GM21381 (cell line): ENCODE measurements around the gene NKAIN4.

Source experiments
- ATAC-seq: cut with Tn5 transposase; IDR thresholded peaks from one replicate; pipeline ENCODE4 v1.9.1; 2021; ENCODE audit warnings: mild to moderate bottlenecking, moderate library complexity; ENCODE audit not compliant: unreplicated experiment

Gene NKAIN4

DNA sequence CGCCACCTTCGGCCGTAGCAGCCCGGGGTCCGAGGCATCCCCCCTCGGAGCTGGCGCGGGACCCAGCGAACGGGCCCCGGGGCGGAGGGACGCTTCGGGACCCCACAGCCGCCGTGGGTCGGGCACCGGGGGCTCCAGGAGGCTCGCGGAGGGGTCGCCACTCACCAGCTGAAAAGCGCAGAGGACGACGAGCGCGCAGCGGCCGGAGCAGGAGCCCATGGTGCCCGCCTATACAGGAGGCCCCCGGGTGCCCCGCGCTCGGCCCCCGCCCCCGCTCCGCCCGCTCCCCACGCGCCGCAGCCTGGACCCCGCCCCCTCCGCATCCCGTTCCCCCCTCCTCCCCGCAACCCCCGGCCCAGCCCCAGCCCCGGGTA, at the start of gene NKAIN4:
Gene NKAIN4 (minus strand): TSS at position 232 of the 374 bp plus-strand sequence. CDS start 13 bp downstream, at position 219.
- ATAC-seq = no peak

DNA sequence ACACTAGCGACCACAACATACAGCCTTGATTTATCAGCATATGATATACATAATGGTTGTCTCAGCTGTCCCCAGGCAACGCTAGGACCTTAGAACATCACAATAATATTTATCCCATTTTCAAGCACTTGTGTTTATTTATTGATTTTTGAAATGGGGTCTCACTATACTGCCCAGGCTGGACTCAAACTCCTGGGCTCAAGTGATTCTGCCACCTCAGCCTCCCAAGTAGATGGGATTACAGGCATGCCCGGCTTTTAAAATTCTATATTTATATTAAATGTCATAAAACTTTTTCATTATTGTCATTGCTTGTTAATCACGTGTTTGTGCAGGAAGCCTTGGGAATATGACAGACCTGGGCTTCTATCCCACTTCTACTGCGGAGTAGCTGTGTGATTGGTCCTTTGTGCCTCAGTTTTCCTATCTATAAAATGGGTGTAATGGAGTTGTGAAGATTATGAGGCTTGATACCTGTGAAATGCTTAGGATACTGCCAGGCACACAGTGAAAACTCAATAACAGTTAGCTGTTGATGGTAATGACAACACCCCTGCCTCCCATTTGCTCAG, 48.9 kb upstream of the NKAIN4 start:
- no peak for ATAC-seq

DNA sequence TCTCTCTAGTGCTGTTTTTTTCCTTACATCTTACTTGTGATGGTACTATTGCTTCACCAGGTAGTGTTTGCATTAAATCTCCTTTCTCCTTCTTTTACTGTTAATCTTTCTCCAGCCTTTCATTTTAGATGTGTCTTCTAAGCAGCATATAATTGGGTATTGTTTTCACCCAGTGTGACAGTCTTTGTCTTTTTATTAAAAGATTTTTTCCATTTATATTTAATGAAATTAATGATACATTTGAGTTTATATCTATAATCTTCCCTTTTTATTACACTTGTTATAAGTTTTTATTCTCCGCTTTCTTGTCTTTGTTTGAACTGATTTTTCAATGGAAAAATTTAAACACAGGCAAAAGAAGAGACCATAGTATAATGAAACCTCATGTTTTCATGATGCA, 47.4 kb upstream of the NKAIN4 start:
- no peak for ATAC-seq

DNA sequence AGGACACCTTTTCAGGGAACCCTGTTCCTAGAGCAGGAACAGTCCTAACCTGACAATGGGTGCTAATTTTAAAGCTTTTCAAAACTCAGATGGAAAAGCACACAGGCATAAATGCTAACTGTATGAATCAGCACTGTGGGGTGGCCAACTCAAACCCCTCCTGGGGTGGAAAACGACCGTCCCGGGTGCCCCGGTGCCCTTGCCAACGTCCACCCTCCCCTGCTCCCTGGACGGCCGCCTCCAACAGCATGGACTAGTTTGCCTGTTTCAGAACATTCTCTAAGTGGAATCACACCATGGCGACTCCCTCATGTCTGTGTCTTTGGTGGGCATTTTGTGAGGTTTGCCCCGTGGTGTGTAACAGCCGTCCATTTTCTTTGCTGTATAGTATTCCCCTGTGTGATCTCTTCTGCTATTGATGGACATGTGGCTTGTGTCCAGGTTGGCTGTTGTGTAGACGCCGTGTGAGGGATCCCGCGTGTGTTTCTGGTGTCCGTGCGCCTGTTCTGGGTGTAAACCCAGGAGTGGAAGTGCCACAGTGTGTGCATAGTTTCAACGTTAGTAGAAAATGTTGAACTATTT, 44.6 kb upstream of the NKAIN4 start:
- no peak for ATAC-seq

DNA sequence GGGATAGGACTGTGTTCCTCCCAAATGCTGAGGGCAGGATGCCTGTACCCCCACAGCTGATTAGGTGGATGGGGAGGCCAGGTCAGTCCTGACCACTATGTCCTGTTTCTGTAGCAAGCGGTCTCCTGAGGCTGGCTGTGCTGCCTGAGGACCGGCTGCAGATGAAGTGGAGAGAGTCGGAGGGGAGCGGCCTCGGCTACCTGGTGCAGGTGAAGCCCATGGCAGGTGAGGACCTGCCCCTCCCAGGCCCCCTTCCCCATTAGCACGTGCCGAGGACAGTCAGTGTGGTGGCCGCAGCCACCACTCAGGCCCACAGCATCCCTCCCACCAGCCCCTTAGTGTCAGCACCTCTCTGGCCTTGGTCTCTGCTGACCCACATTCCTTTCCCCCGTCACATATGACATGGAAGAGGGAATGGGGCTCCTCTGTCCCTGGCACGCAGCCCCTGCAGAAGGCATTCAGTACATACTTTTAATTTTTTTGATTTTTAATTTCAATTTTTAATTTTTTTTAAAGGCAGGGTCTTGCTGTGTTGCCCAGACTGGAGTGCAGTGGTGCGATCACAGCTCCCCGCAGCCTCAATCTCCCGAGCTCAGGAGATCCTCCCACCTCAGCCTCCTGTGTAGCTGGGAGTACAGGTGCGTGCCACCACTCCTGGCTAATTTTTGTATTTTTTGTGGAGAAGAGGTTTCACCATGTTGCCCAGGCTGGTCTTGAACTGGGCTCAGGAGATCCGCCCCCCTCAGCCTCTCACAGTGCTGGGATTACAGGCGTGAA, 43.7 kb upstream of the NKAIN4 start:
- ATAC-seq = no peak

DNA sequence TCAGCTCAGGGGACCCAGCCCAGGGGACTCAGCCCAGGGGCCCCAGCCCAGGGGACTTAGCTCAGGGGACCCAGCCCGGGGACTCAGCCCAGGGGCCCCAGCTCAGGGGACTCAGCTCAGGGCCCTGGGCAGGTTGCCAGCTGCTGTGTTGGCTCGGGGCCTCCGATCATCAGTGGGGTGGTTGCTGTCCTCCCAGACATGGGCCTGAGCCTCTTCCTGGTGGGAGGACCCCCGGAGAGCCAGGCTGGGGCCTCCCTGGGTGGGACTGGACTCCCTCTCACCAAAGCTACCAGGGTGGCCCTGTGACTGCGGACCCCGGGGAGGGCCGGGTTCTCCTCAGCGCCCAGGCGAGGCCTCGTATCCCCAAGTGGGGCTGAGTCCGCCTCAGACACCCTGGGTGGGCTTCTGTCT, 43.1 kb upstream of the NKAIN4 start:
- ATAC-seq = no peak

DNA sequence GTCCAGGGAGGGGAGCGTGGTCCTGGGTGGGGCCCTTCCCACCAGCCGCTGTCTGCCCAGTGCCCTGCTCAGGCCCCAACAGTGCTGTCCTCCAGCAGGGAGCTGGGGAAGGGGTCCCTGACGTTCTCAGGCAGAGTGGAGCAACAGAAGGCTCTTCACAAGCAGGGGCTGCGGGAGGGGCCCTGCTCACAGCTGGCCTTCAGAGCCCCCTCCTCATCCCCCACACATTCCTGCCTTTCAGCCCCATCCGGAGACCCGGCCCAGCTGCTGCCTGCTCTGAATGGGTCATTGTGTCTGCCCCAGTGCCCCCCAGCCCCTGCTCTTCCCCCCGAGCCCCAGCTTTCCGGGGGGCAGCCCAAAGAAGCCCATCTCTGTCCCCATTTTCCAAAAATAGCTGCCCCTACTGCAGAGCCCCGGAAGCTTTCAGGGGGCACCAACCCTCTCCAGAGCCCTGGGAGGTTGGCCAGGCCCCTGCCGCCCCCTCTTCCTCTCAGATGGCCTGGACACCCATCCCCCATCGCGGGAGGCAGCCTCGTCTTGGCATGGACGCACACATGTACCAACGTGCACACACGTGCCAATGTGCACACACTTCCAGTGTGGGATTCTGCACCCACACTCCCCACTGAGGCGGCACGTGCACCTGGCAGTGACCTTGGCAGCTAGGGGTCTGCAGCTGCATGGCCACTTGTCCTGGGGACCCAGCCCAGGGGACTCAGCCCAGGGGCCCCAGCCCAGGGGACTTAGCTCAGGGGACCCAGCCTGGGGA, 42.5 kb upstream of the NKAIN4 start:
- no peak for ATAC-seq

DNA sequence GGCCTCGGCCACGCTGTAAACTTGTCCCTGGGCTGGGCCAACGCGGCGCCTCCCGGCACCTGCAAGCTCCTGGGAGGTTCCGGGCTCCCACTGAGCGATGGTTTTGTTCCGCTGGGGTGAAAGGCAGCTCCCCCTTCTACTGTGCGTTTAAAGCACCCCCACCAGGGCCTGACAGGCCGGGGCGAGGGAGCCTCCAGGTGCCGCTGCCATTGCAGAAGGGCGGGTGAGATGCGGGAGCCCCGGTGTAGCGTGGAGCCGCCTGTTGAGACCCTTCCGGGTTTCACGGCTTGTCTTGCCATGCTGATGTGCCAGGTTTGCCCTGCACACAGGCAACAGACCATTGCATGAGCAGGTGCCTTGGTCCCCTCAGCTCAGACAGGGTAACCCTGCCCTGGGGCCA, 41.6 kb upstream of the NKAIN4 start:
- ATAC-seq = no peak

DNA sequence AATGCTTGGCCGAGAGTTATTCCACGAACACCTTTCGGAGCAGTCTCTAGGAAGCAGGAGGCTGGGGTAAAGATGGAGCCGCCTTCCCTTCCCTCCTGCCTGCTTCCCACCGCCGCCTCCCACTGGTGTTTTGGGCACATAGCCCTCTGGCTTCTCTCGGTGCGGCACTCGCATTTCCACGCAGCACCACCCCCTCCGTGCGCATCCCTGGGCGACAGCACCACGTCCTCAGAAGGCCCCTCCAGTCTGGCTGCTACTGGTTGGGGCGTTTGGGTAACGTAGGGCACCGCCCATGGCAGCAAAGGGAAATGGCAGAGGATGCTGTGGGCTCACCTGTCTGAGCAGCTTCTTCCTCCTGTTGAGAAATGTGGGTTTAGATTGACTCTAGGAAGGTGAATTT, 41.2 kb upstream of the NKAIN4 start:
- no peak for ATAC-seq

DNA sequence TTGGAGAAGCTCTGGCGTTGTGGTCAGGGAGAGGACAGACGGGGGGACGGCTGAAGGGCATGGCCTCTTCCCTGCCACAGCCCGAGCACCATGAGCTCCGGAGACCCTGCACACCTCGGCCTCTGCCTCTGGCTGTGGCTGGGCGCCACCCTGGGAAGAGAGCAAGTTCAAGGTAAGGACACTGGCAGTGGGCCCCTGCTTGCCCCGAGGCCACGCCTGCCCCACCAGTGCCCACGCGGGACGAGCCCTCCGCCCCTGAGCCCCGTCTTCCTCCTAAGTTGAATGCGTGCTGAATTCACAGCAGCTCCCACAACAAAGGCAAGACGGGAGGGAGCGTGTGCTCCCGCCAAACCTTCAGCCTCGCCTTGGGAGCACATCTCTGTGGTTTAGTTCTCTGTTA, 40.8 kb upstream of the NKAIN4 start:
- ATAC-seq = no peak

DNA sequence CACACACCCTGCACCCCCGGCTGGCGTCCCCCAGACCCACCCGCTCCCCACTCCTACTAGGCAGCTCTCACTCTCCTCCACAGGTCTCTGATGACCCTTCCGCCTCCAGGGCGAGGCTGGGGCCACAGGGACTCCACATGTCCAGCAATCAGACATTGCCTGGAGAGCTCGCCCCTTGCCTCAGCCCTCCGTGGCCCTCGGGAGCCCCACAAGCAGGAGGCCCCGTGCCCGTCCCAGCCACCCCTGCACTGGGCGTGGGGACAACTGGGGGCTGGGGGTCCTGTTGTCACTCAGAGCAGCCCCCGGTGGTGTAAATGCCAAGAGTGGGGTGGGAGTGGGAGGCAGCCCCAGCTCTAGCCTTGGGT, 40.3 kb upstream of the NKAIN4 start:
- no peak for ATAC-seq

DNA sequence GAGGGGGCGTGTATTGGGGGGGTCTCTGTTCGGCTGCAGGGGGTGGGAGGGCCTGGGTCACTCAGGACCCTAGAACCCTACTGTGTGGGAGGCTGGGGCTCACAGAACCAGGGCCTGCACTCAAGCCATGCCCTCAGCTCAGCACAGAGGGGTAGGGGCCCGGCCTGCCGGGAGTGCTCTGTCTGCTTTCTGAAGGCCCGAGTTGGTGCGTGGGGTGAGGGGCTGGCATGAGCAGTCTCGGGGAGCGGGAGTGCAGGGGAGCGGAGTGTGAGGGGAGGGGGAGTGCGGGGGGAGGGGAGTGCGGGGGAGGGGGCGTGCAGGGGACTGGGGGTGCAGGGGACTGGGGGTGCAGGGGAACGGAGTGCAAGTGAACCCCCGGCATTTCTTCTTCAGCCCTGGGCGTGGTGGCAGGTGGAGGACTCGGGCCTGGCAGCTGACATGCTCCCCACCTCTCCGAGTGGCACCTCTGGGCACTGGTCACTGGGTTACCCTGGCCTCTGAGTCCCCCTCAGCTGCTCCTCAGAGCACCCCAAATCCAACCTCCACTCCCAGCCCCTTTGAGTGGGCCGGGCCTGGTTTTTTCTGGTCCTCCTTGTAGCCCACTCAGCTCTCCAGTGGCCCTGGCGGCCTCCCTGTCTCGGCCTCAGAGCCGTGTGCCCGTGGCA, 39.7 kb upstream of the NKAIN4 start:
- ATAC-seq = no peak

DNA sequence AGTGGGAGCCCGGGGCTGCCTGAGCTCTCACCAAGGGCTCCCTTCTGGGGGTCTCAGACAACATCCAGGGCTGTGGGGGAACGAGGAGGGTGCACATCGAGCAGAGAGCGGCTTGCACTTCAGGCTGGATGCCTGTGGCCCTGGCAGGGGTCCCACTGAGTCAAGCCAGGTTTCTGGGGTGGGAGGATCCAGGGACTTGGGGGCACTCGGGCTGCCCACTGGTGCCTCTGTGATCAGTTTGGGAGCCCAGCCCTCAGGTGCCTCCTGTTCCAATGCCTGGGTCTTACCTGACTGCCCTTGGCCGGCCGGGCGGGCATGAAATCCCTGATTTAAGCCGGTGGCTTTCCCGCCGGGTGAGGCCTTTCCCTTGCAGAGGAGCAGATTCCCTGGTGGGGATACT, 39.2 kb upstream of the NKAIN4 start:
- no peak for ATAC-seq

DNA sequence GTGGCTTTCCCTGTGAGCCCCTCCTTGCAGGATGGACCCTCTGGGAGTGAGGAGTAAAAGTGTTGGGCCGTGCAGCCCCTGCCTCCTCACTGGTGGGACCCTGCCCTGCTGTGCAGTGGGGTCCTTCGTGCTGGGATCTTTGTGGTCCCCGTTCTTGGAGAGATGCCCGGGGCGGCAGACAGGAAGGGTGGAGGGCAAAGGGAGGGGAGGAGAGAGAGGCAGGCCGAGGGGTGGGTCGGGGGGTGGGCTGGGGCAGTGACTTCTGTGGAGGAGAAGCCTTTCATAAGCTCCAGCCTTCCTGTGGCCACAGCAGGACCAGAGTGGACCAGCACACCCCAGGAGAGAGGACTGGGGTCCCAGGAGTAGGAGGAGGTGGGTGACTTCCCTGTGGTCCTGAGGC, 38.6 kb upstream of the NKAIN4 start, which contains the start of gene COL20A1:
Gene COL20A1 (plus strand): TSS at position 283 of the 400 bp plus-strand sequence. CDS start 1,922 bp downstream, outside the sequence.
- ATAC-seq = no peak

DNA sequence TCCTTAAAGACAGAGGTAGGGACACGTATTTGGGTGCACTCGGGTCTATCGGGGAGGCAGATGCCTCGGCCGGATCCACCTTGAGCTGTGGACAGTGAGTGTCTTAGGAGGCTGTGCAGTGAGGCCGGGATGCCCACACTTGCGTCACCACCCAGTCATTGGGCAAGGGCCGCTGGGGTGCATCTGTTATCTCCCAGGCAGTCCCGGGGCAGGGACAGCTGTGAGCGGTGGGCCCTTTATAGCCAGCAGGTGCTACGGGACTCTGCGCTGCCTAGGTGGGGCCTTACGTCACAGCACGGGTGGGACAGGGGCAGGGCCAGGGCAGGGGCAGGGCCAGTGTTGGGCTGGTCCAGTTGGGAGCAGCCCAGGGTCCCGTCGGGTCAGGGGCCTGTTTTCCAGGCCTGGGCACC, 38.0 kb upstream of the NKAIN4 start:
- no peak for ATAC-seq

DNA sequence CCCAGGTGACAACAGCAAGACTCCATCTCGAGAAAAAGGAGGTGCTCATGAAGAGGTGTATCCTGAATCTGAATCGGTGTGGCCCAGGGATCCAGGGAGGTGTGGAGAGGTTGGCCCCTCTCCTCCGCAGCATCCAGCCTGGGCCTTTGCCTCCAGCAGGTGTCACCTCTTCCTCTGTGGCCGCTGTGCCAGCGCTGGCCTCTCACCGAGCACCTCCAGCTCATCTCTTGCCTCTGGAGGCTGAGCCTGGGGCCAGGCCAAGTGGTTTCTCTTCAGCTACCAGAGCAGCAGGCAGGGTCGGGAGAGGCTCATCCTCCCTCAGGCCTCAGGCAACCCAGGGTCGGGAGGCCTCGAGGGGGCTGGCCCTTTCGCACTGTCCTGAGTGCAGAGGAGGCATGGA, 37.5 kb upstream of the NKAIN4 start:
- ATAC-seq = no peak

DNA sequence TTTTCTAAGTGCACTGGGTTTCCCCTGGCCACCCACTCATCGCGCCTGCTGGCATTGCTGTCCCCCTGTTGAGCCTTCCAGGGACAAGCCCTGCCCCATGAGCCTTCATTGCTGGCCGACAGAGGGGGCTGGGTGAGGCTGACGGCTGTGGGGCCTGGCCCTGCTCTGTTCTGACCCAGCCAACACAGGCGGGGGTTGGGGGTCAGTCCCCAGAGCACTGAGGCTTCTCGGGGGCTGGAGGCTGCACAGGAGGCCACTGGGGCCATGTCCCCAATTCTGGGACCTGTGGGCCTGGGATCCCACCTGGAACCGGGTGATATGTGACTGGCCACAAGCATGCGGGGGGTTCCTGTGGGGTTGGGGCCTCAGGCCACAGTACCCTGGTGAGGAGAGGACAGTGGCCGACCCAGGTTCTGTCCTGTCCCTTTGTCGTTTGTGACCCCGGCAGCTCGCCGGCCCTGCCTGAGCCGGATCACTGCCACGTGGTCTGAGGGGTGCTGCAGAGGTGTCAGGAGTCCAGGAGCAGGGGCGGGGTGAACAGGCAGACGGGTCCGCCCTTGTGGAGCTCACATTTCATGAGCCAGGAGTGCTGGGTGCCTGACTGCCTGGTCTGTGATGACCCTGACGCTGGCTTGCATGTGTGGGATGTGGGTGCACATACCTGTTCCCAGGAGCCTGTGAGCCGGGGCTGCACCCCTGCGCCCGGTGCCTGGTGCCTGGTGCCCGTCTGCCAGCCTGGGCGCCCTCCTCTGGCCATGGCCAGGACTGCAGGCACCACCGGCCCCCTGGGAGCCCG, 36.6 kb upstream of the NKAIN4 start:
- no peak for ATAC-seq

DNA sequence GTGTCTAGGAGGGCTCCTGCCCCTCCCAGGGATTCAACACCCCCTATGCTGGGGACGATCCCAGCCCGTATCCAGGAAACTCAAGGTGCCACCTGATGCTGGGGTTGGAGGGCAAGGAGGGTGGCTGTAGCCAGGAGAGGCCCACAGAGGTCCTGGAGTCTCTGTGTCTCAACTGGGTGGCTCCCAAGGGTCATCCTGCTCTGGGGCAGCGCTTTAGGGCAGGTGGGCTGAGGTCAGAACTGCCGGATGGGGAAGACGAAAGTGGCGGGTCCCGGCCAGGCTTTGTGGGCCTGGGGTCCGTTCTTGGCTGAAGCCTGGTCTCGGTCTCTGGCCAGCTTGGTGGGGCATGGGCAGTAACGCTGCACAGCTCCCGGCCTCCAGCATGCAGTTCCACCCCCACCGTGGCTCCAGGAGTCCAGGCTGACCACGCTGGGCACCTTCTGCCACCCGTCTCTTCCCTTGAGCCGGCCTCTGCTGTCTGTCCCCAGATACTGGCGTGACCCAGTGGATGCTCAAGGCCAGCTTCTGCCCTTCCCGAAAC, 35.9 kb upstream of the NKAIN4 start:
- ATAC-seq = no peak

DNA sequence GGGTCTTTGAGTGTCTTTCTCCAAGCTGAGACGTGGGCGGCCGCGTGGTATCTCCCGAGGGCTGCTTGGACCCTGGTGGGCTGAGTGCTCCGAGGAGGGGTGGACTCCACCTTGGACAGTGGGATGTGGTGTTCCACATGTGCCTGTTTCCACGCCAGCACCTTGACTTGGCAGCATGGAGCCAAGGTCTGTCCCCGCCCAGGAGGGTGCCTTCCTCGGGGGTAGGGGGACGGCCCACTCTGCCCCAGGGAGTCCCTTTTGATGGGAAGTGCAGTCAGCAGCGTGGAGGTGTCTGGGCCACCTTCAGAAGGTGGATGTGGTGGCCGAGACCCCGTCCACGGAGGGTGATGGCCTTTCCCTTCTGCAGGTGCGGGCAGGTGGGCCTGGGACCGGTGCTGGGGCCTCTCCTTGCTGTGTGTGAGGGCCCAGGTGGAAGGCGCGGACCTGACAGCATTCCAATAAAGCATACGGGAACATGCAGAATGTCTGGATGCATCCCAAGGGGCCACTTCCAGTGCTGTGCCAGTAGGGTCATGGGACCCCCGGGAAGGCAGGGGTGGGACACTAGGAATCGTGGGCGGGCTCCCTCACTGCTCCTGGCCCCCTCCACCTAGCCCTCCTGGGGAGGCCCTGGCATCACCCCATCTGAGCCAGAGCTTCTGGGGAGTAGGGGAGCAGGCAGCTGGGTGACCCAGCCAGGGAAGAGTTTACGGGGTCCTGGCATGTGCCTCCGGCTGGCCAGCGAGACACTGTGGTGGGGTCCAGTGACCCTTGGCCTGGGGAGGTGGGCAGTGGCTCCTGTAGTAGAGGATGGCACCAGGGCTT, 35.3 kb upstream of the NKAIN4 start:
- ATAC-seq = no peak
